ENCODE results near the gene STRIP1.
"Not testable (repeated sequence)": the region's sequence is repeated elsewhere in the genome, so short reads cannot be mapped to it uniquely, and the experiment has no call there.

The STRIP1 gene

GRCh38 chr1:110068646-110069403 lies 34.4 kb downstream of the STRIP1 start:
- no peak for DNase-seq (ENCODE audit: low read depth)
- no peak for TF ChIP-seq CTCF (conservative IDR thresholded peaks at IDR 0.05; ENCODE audit: low read length)
- H3K4me3 ChIP-seq (ENCODE audit: low read length), result no peak overlapping the region

DNA sequence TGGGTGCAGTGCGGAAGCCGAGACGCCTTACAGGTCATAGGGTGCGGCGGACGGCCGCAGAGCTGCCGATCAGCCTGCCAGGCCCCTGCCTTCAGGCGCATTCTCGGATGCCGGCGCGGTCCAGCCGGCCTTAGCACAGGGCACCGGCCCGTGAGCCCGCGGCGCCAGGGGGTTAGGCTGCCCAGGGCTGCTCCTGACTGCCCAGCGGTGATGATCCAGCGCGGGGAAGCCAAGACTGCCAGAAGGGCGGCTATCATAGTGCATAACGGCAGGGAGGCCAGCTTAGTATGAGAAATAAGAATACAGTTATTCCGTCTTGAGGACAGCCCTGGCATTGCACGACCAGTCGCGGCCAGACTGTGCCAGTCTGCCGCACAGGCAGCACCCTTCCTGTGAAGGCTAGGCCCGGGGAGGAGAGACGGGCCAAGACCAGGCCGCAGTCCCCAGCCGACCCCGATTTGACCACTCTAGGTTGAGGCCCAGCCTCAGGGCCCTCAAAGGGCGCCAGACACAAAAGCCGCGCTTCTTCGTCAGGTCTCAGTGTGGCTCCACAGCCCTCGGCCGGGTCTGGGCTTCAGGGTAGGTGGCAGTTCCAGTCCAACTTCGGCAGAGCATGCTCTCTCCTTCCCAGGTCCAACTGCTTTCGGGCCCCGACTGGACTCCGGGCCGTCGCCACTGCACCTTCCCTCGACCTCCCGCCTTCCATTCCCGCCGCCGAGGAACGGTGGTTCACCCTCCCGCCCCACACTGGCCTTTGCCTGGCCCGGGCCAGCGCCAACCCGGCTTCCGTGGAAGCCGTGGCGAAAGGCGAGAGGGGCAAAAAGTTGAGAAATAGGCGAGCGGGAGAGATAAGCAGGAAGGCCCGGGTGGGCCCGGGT lies 35.2 kb downstream of the STRIP1 start:
- no peak for TF ChIP-seq CTCF (conservative IDR thresholded peaks at IDR 0.05; ENCODE audit: low read length)
- H3K4me3 ChIP-seq (ENCODE audit: low read length), result no peak overlapping the region
- no peak for DNase-seq (ENCODE audit: low read depth)

- TF ChIP-seq CTCF (conservative IDR thresholded peaks at IDR 0.05; ENCODE audit: low read length), result no peak
Observed at GRCh38 chr1:110070282-110070669, 35.9 kb downstream of the STRIP1 start.

GRCh38 chr1:110070671-110071242 lies 36.3 kb downstream of the STRIP1 start, which contains the start of gene ALX3:
Gene ALX3 (minus strand): TSS chr1:110070672. CDS start chr1:110070612, 60 bp downstream.
- no peak within 1 kb of the TSS for H3K4me3 ChIP-seq (ENCODE audit: low read length)
- no peak for DNase-seq (ENCODE audit: low read depth)
- TF ChIP-seq CTCF (conservative IDR thresholded peaks at IDR 0.05; ENCODE audit: low read length), result no peak

More at GRCh38 chr1:110070282-110070669, 35.9 kb downstream of the STRIP1 start:
- no peak for DNase-seq (ENCODE audit: low read depth)
- H3K4me3 ChIP-seq (ENCODE audit: low read length), result no peak overlapping the region

DNA sequence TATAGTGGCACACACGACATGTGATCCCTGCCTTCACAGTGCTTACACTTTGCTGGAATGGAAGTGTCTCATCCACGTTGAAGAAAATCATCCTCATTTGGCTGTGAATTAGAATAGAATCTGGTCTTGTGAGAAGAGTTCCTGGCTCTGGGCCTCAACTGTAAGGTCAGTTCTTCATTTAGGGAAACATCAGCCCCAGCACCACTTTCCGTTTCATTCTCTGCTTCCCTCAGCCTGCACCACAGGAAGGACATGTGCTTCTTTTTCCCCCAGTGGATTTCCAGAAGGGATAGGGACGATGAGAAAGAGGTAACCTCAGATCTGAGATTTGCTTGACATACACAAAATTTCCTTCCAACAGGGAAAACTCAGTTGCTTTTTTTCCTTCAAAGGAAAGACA lies 39.7 kb downstream of the STRIP1 start:
- no peak for DNase-seq (ENCODE audit: low read depth)
- no peak overlapping the region for H3K4me3 ChIP-seq (ENCODE audit: low read length)
- TF ChIP-seq CTCF (conservative IDR thresholded peaks at IDR 0.05; ENCODE audit: low read length), result no peak

GRCh38 chr1:110076789-110077500 lies 42.5 kb downstream of the STRIP1 start:
- no peak for DNase-seq (ENCODE audit: low read depth)
- no peak overlapping the region for H3K4me3 ChIP-seq (ENCODE audit: low read length)
- no peak for TF ChIP-seq CTCF (conservative IDR thresholded peaks at IDR 0.05; ENCODE audit: low read length)

- H3K4me3 ChIP-seq (ENCODE audit: low read length); DNase-seq (ENCODE audit: low read depth): not testable (repeated sequence)
Observed at GRCh38 chr1:110079995-110080394, 45.6 kb downstream of the STRIP1 start.
